Spinal cord (tissue), 10 donors: ENCODE measurements around the gene ASIC4. TPM values are rescaled to one million over a fixed set of nuclear protein-coding genes. Genes with fewer than 3 reads are reported as not detected.

Experiments
- DNase-seq, 6 donors: peaks; one replicate each; pipeline versions ENCODE4 v3.0.0 to v3.0.0-alpha.2; 2013 to 2015; ENCODE audit warnings: low spot score in 6 of 6, low read depth in 4 of 6
- H3K27ac ChIP-seq: one replicate; pipeline ENCODE4 v1.5.1; 2013; ENCODE audit warnings: low read depth, low read length, control low read depth
- H3K27me3 ChIP-seq: one replicate; pipeline ENCODE4 v1.6.1; 2013; ENCODE audit warnings: low read length; ENCODE audit not compliant: control insufficient read depth, insufficient read depth
- H3K36me3 ChIP-seq: one replicate; pipeline ENCODE4 v1.6.1; 2013; ENCODE audit warnings: low read length; ENCODE audit not compliant: control insufficient read depth, insufficient read depth
- H3K4me1 ChIP-seq: one replicate; pipeline ENCODE4 v1.6.1; 2013; ENCODE audit warnings: low read length; ENCODE audit not compliant: control insufficient read depth, insufficient read depth
- H3K4me3 ChIP-seq: one replicate; pipeline ENCODE4 v1.5.1; 2013; ENCODE audit warnings: low read depth, low read length, control low read depth
- H3K9me3 ChIP-seq: one replicate; pipeline ENCODE4 v1.6.1; 2013; ENCODE audit warnings: low read length; ENCODE audit not compliant: control insufficient read depth, insufficient read depth
- WGBS: methylation state at CpG from one replicate; pipeline ENCODE4 v1.1.5; 2013; ENCODE audit warnings: missing lambda C conversion rate; ENCODE audit not compliant: insufficient coverage; 5-methylcytosine and 5-hydroxymethylcytosine counted together
- polyA plus RNA-seq, 2 donors: library from polyadenylated mRNA; unstranded; fragments of 120-200 nt; gene quantifications; one replicate each; pipeline ENCODE4 v1.2.1, GENCODE V29; 2013; ENCODE audit not compliant: insufficient read length in 2 of 2
- total RNA-seq, 2 donors: library from RNA; depleted of rRNA in 1 of 2; stranded (reverse); fragments of 120-200 nt in 1 of 2; fragments of >200 nt in 1 of 2; gene quantifications; one replicate each; pipeline versions ENCODE4 v1.2.3 to v1.2.4, GENCODE V29; 2013 to 2014
- donor health status: healthy.

ASIC4 gene
- total and polyA plus RNA-seq, 4 donors = 8.2 to 47.2 (median 27.6) TPM

GRCh38 chr2:219506153-219506801, 8.0 kb upstream of the ASIC4 start:
- peaks cover 63% of the 10 kb centered on the region for H3K4me1 ChIP-seq
- WGBS = 68% methylated on average over 23 of the region's 23 CpGs
- H3K4me3 ChIP-seq = no peak overlapping the region
- H3K27ac ChIP-seq = peak overlapping the region; percentile 69
- H3K36me3 ChIP-seq = peaks cover 51% of the 10 kb centered on the region
- no peak for DNase-seq
- H3K27me3 ChIP-seq = peaks cover 10% of the 10 kb centered on the region
- H3K9me3 ChIP-seq = no peaks in the 10 kb centered on the region

GRCh38 chr2:219506802-219507526, 7.3 kb upstream of the ASIC4 start:
- H3K4me1 ChIP-seq = peaks cover 70% of the 10 kb centered on the region

GRCh38 chr2:219507581-219508443, 6.5 kb upstream of the ASIC4 start:
- peaks cover 78% of the 10 kb centered on the region for H3K4me1 ChIP-seq
- peak in 2 of 6 donors; percentile 71 to 87 for DNase-seq
- peak overlapping the region; percentile 69 for H3K27ac ChIP-seq
- H3K4me3 ChIP-seq = no peak overlapping the region
- no peaks in the 10 kb centered on the region for H3K9me3 ChIP-seq
- 23% methylated on average over 5 of the region's 8 CpGs for WGBS
- H3K36me3 ChIP-seq = peaks cover 45% of the 10 kb centered on the region
- peaks cover 16% of the 10 kb centered on the region for H3K27me3 ChIP-seq

More at GRCh38 chr2:219506802-219507526, 7.3 kb upstream of the ASIC4 start:
- Histone ChIP-seq H3K9me3 (no peaks in the 10 kb centered on the region), H3K36me3 (peaks cover 48% of the 10 kb centered on the region), H3K4me3 (no peak overlapping the region), H3K27ac (peak overlapping the region; percentile 69), H3K27me3 (peaks cover 11% of the 10 kb centered on the region)
- 31% methylated on average over 6 of the region's 17 CpGs for WGBS
- DNase-seq = peak in 2 of 6 donors; percentile 85 to 90

- H3K9me3 ChIP-seq = no peaks in the 10 kb centered on the region
- peaks cover 42% of the 10 kb centered on the region for H3K36me3 ChIP-seq
- no peak for DNase-seq
- H3K4me3 ChIP-seq = no peak overlapping the region
- H3K4me1 ChIP-seq = peaks cover 84% of the 10 kb centered on the region
- 58% methylated on average over 2 of the region's 4 CpGs for WGBS
- H3K27me3 ChIP-seq = peaks cover 21% of the 10 kb centered on the region
- H3K27ac ChIP-seq = no peak overlapping the region
Observed at GRCh38 chr2:219508444-219508734, 5.9 kb upstream of the ASIC4 start.

GRCh38 chr2:219508971-219509779, 5.1 kb upstream of the ASIC4 start:
- no peaks in the 10 kb centered on the region for H3K9me3 ChIP-seq
- no peak overlapping the region for H3K4me3 ChIP-seq
- peaks cover 28% of the 10 kb centered on the region for H3K27me3 ChIP-seq
- no peak overlapping the region for H3K27ac ChIP-seq
- peaks cover 34% of the 10 kb centered on the region for H3K36me3 ChIP-seq
- WGBS = 15% methylated on average over 8 of the region's 14 CpGs
- peak in 2 of 6 donors; percentile 64 to 75 for DNase-seq
- peaks cover 92% of the 10 kb centered on the region for H3K4me1 ChIP-seq

GRCh38 chr2:219509780-219510511, 4.3 kb upstream of the ASIC4 start:
- peaks cover 98% of the 10 kb centered on the region for H3K4me1 ChIP-seq
- H3K4me3 ChIP-seq = no peak overlapping the region
- peaks cover 33% of the 10 kb centered on the region for H3K27me3 ChIP-seq
- peaks cover 28% of the 10 kb centered on the region for H3K36me3 ChIP-seq
- H3K9me3 ChIP-seq = no peaks in the 10 kb centered on the region
- peak overlapping the region; percentile 22 for H3K27ac ChIP-seq
- 9% methylated on average over 20 of the region's 26 CpGs for WGBS
- peak in 2 of 6 donors; percentile 79 to 80 for DNase-seq

- Histone ChIP-seq H3K27me3 (peaks cover 33% of the 10 kb centered on the region), H3K27ac (peak overlapping the region; percentile 22), H3K4me1 (peaks cover 100% of the 10 kb centered on the region), H3K9me3 (no peaks in the 10 kb centered on the region), H3K4me3 (no peak overlapping the region), H3K36me3 (peaks cover 22% of the 10 kb centered on the region)
- 13% methylated on average over 19 of the region's 22 CpGs for WGBS
- peak in 1 of 6 donors; percentile 53 for DNase-seq
Observed at GRCh38 chr2:219510512-219511135, 3.7 kb upstream of the ASIC4 start.

- peak in 2 of 6 donors; percentile 73 to 81 for DNase-seq
- H3K4me1 ChIP-seq = peaks cover 100% of the 10 kb centered on the region
Observed at GRCh38 chr2:219511547-219512325, 2.5 kb upstream of the ASIC4 start.

More at GRCh38 chr2:219511547-219512325, 2.5 kb upstream of the ASIC4 start:
- Histone ChIP-seq H3K27ac (peak overlapping the region; percentile 42), H3K36me3 (peaks cover 11% of the 10 kb centered on the region), H3K4me3 (no peak overlapping the region), H3K27me3 (peaks cover 36% of the 10 kb centered on the region), H3K9me3 (no peaks in the 10 kb centered on the region)
- 37% methylated on average over 8 of the region's 15 CpGs for WGBS
